ENCODE results near the gene TBCD. TPM values are rescaled to one million over a fixed set of nuclear protein-coding genes. Genes with fewer than 3 reads are reported as not detected.
"Not testable (repeated sequence)": the region's sequence is repeated elsewhere in the genome, so short reads cannot be mapped to it uniquely, and the experiment has no call there.

Gene TBCD
- total RNA-seq, 1 experiment from 2014 or later: 181 TPM

DNA sequence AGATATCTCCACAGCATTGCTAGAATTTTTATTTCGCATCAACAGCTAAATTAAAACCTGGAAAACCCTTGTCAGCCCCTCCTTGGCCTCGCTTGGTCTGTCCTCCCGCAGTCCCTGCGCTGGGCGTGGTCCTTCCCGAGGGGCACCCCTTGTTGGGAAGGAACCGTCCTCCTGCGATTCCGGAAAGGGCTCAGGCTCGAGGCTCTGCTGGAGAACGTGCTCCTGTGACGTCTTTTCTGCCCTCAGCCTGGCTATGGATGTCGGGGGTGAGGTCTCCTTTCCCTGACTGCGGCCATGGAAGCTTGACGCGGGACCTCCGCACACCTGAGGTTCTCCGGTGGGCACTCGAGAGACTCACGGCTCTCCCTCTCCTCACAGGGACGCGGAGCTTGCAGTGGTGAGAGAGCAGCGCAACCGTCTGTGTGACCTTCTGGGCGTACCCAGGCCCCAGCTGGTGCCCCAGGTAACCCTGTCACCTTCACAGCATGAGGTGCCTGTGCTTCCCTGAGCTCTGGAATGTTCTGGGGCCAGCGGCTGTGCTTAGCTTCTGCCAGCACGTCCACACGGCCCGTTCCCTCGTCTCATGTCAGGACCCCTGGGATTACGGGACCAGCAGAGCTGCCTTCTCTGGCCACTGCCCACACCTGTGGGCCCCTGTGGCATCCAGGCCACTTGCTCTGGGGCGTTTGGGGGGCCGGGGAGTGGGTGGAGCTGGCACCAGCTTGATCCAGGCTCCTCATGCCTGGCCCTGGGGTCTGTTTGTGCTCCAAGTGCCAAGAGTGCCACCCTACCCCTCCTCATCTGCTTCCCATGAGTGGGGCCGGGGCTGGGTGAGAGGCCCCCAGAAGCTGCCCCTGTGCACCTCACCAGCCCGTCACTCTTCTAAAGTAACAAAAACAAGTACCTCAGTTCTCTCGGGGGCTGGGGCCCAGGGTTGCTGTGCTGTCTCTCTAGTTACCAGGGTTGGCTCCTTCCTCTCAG, 189.4 kb downstream of the TBCD start:
- no peak for DNase-seq
- Histone ChIP-seq H3K27ac (no peak overlapping the region), H3K4me1 (no peaks in the 10 kb centered on the region), H3K4me3 (no peak overlapping the region), H3K36me3 (peaks cover 88% of the 10 kb centered on the region), H3K27me3 (no peaks in the 10 kb centered on the region), H3K9me3 (replicated peaks) (peaks cover 24% of the 10 kb centered on the region)

GRCh38 chr17:82942166-82943130, 190.6 kb downstream of the TBCD start:
- no peaks in the 10 kb centered on the region for H3K27me3 ChIP-seq
- peaks cover 28% of the 10 kb centered on the region for H3K9me3 ChIP-seq (replicated peaks)
- H3K36me3 ChIP-seq: peaks cover 80% of the 10 kb centered on the region
- no peak overlapping the region for H3K4me3 ChIP-seq
- DNase-seq: no peak
- no peak overlapping the region for H3K27ac ChIP-seq
- H3K4me1 ChIP-seq: no peaks in the 10 kb centered on the region

- Histone ChIP-seq H3K36me3 (peaks cover 71% of the 10 kb centered on the region), H3K27me3 (no peaks in the 10 kb centered on the region), H3K27ac (no peak overlapping the region), H3K4me3 (no peak overlapping the region), H3K4me1 (no peaks in the 10 kb centered on the region), H3K9me3 (replicated peaks) (peaks cover 28% of the 10 kb centered on the region)
- DNase-seq: no peak
Measured at GRCh38 chr17:82943339-82943738, 191.5 kb downstream of the TBCD start.

- H3K4me1 ChIP-seq: no peaks in the 10 kb centered on the region
- H3K27ac ChIP-seq: no peak overlapping the region
- no peak overlapping the region for H3K4me3 ChIP-seq
- H3K9me3 ChIP-seq (replicated peaks): peaks cover 28% of the 10 kb centered on the region
- H3K27me3 ChIP-seq: no peaks in the 10 kb centered on the region
- peaks cover 67% of the 10 kb centered on the region for H3K36me3 ChIP-seq
- DNase-seq: no peak
Measured at GRCh38 chr17:82943751-82944150, 191.9 kb downstream of the TBCD start.

DNA sequence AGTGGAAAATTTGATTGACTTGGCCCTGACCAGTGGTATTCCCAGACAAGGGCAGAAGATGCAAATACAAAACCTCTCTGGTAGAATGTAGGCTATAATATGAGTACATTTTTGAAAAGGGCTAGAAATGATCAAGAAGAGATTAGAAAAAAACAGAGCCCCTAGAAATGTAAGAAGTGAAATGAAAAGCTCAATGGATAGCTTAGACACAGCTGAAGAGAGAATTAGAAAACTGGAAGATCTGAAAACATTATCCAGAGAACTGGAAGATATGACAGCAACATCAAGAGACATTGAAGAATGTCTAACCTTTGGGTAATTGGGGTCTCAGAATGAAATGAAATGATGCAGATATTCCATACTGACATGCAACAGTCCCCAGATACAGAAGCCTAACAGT, 193.1 kb downstream of the TBCD start:
- H3K36me3 ChIP-seq: peaks cover 55% of the 10 kb centered on the region
- H3K4me1 ChIP-seq: no peaks in the 10 kb centered on the region
- peaks cover 28% of the 10 kb centered on the region for H3K9me3 ChIP-seq (replicated peaks)

DNA sequence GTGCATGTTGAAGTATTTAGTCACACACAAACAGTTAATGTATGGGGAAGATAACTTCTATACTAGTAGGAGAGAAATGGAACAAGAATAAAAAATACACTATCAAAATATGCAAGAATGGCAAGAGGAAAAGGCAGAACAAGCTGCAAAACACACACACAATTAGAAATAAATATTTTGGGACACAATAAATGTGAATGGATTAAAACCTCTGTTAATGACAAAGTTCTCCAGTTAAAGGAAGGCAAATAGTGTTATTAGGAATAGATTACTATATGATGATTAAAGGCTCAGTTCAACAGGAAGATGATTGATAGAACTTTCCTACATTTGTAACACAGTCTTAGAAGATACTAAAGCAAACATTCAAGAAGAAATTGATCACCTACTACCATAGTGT, 194.2 kb downstream of the TBCD start:
- Histone ChIP-seq H3K4me3 (no peak overlapping the region), H3K36me3 (peaks cover 44% of the 10 kb centered on the region), H3K27ac (no peak overlapping the region), H3K27me3 (no peaks in the 10 kb centered on the region), H3K4me1 (no peaks in the 10 kb centered on the region), H3K9me3 (replicated peaks) (peaks cover 28% of the 10 kb centered on the region)
- DNase-seq: no peak

More for the DNA sequence above, 193.1 kb downstream of the TBCD start:
- no peak overlapping the region for H3K27ac ChIP-seq
- no peak overlapping the region for H3K4me3 ChIP-seq
- H3K27me3 ChIP-seq: no peaks in the 10 kb centered on the region
- DNase-seq: no peak

DNA sequence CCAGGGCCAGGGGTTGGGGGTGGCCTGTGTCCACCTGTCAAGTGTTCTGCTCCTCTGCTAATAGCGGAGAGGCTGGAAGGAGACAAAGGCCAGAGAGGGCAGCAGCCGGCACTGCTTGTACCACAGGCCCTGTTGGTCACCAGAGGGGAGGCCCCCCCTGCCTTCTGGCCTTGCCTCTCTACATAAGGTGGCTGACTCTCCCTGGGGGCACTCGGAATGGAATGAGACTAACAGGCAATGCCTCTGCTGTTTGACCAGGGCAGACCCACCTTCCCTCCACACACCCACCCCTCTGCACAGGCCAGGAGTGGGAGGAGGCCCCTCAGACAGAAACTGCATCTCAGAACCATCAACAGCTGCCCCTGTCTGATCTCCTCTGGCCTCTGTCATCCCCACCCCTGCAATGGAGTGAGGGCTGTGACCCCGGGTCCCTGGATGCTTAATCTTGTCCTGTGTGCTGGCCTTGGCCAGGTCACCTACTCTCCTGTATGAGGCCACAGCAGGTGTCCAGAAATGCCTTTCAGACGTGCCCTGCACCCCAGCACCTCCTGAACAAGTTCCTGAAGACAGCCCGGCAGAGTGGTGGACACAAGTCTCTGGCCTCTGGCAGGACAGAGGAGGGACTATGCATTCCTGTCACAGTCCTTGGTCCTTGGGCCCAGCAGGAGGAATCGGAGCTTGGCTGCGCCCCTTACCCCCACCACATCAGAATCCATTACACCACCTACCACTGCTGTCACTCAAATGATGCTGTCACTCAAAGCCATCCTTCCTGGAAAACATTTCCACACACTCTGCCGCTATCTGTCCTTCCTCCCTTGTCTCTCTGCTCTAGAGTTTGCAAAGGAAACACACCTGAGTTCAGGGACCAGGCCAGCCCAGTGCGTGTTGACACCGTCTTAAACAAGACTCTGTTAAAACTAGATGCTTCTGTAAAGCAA, 195.5 kb downstream of the TBCD start:
- no peak overlapping the region for H3K27ac ChIP-seq
- H3K9me3 ChIP-seq (replicated peaks): peaks cover 32% of the 10 kb centered on the region
- peaks cover 31% of the 10 kb centered on the region for H3K36me3 ChIP-seq
- DNase-seq: no peak
- H3K27me3 ChIP-seq: no peaks in the 10 kb centered on the region
- no peak overlapping the region for H3K4me3 ChIP-seq
- H3K4me1 ChIP-seq: no peaks in the 10 kb centered on the region

- no peak for DNase-seq
- Histone ChIP-seq H3K27me3 (no peaks in the 10 kb centered on the region), H3K36me3 (peaks cover 24% of the 10 kb centered on the region), H3K4me1 (no peaks in the 10 kb centered on the region), H3K27ac (no peak overlapping the region), H3K4me3 (no peak overlapping the region), H3K9me3 (replicated peaks) (peaks cover 40% of the 10 kb centered on the region)
Measured at GRCh38 chr17:82948081-82948511, 196.2 kb downstream of the TBCD start.

- H3K4me1 ChIP-seq: no peaks in the 10 kb centered on the region
- H3K9me3 ChIP-seq (replicated peaks): peaks cover 47% of the 10 kb centered on the region
- H3K27me3 ChIP-seq: no peaks in the 10 kb centered on the region
- DNase-seq: no peak
- H3K27ac ChIP-seq: no peak overlapping the region
- peaks cover 15% of the 10 kb centered on the region for H3K36me3 ChIP-seq
- no peak overlapping the region for H3K4me3 ChIP-seq
Measured at GRCh38 chr17:82948957-82949356, 197.1 kb downstream of the TBCD start.

DNA sequence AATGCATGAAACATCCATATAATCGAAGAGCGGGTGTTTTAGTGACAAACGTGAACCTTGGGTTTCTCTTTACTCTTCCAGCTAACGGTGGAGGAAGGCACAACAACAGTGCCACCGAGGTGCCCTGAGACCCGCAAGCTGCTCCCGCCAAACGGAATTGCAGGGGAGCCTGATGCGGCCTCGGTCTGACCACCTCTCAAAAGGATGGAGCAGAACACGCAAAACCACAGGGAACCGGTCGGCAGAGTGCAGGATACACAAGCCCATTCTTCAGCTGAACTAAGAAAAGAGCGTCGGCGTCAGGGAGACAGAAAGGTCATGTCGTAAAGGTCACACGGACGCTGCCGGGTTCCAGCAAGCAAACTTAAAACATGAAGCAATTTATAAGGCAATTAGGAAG, 197.5 kb downstream of the TBCD start:
- H3K27ac ChIP-seq: no peak overlapping the region
- H3K27me3 ChIP-seq: no peaks in the 10 kb centered on the region
- no peaks in the 10 kb centered on the region for H3K4me1 ChIP-seq
- H3K9me3 ChIP-seq (replicated peaks): peaks cover 43% of the 10 kb centered on the region
- peaks cover 12% of the 10 kb centered on the region for H3K36me3 ChIP-seq
- H3K4me3 ChIP-seq: no peak overlapping the region
- no peak for DNase-seq

- H3K27me3 ChIP-seq: no peaks in the 10 kb centered on the region
- H3K27ac ChIP-seq: no peak overlapping the region
- no peak for DNase-seq
- no peaks in the 10 kb centered on the region for H3K4me1 ChIP-seq
- H3K4me3 ChIP-seq: no peak overlapping the region
- H3K9me3 ChIP-seq (replicated peaks): peaks cover 38% of the 10 kb centered on the region
- H3K36me3 ChIP-seq: peaks cover 6% of the 10 kb centered on the region; the same call in 1 of the 2 replicates
Measured at GRCh38 chr17:82949984-82950383, 198.1 kb downstream of the TBCD start.

- H3K9me3 ChIP-seq (replicated peaks): peaks cover 40% of the 10 kb centered on the region
- H3K36me3 ChIP-seq: no peaks in the 10 kb centered on the region
- H3K4me1 ChIP-seq: no peaks in the 10 kb centered on the region
- no peaks in the 10 kb centered on the region for H3K27me3 ChIP-seq
- H3K4me3 ChIP-seq: no peak overlapping the region
- no peak for DNase-seq
- no peak overlapping the region for H3K27ac ChIP-seq
Measured at GRCh38 chr17:82950525-82951102, 198.7 kb downstream of the TBCD start.

DNA sequence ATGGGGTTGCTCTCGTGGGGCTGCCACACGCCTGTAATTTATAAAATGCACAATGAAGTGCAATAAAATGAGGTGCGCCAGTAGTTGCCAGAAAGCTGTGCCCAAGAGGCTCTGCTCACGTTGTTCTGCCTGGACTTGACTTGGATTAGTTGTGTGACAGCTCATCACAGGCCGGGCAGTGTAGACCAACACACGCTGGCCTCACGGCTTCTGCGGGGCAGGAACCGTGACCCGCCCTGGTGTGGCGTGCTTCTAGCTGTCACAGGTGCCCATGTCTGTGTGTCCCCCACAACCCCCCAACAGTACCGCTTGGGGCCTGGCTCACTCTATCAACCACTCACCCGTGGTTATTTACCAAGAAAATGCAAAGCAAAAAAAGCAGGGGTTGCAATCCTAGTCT, 200.2 kb downstream of the TBCD start:
- no peak overlapping the region for H3K27ac ChIP-seq
- H3K9me3 ChIP-seq (replicated peaks): peaks cover 29% of the 10 kb centered on the region
- H3K4me1 ChIP-seq: no peaks in the 10 kb centered on the region
- H3K4me3 ChIP-seq: no peak overlapping the region
- H3K27me3 ChIP-seq: no peaks in the 10 kb centered on the region
- no peaks in the 10 kb centered on the region for H3K36me3 ChIP-seq
- no peak for DNase-seq

- H3K9me3 ChIP-seq (replicated peaks): peaks cover 29% of the 10 kb centered on the region
- DNase-seq, H3K36me3 ChIP-seq, H3K27me3 ChIP-seq, H3K4me1 ChIP-seq, H3K27ac ChIP-seq, H3K4me3 ChIP-seq: not testable (repeated sequence)
Measured at GRCh38 chr17:82955106-82955505, 203.2 kb downstream of the TBCD start.

All from SJCRH30 (cell line).